Superior temporal gyrus (tissue), 1 donor: ENCODE data around the gene ETFBKMT.
"Not testable (repeated sequence)": the region's sequence is repeated elsewhere in the genome, so short reads cannot be mapped to it uniquely, and the experiment has no call there.

Experiments
- DNase-seq: peaks from one replicate; pipeline ENCODE4 v3.0.0-alpha.2; 2016; ENCODE audit errors: extremely low spot score

The ETFBKMT gene

DNA sequence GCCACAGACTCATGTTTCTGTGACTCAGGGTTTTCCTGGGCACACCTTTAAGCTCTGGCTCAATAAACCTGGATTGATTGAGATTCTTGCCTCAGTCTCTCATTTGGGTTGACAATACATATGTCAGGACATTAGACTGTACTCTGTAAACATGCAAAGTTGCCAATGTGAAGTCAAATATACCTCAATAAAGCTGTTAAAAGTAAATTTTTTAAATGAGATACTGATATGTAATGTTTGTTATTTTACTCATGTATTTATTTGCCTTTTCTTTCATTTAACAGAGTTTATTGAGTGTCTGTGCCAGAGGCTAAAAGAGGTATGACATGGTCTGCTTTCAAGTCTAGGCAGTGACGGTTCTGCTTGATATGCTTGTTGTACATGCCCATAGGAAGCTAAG lies 3.7 kb upstream of the ETFBKMT start:
- DNase-seq = no peak

DNA sequence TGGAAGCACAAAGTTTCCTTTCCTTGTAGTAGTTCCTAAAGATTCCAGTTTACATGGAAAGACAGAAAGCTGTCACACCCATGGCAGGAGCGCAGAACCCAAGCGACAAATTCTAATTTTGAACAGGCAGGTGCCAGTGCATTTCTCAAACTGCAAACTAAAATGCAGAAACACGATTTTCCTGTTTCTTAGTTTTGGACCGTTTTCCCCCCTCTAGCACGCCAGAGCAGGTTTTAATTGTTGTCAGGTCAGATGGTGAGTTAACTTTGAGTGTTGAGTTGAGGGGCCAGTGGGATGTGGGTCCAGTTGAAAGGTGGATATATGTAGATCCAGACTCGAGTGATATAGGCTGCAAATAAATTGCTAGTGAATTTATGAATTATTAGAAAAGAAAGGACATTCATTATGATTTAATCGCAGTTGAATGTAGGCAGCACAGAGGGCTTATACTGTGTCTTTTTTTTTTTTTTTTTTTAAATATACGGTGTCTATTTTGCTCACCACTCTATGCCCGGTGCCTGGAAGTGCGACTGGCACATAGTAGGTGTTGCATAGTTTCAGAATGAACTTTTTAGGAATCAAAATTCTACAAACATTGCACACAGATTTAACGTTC lies 909 bp upstream of the ETFBKMT start:
- DNase-seq = no peak

DNA sequence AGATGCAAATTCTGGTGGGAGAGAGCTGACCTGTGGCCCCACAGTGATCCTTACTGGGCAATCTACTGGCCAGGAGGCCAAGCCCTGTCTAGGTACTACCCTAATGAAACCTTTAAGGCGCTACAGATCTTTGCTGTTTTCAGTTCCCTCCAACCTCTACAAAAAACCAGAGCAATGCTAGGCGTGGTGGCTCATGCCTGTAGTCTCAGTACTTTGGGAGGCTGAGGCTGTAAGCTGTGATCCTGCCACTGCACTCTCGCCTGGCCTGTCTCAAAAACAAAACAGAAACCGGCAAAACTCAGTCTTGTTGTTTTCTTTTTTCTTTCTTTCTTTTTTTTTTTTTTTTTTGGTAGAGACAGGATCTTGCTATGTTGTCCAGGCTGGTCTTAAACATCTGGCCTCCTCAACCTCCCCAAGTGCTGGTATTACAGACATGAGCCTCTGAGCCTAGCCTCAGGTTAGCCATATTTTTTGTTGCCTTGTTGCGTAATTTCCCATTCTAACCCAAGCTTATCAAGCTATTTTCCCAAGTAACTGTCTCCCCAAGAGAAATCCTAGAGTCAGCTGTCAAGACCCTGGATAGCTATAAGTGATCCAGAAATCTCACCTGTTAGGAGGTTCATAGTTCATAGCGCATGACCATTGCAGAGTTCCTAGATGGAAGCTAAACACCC lies 2.8 kb downstream of the ETFBKMT start:
- no peak for DNase-seq

DNA sequence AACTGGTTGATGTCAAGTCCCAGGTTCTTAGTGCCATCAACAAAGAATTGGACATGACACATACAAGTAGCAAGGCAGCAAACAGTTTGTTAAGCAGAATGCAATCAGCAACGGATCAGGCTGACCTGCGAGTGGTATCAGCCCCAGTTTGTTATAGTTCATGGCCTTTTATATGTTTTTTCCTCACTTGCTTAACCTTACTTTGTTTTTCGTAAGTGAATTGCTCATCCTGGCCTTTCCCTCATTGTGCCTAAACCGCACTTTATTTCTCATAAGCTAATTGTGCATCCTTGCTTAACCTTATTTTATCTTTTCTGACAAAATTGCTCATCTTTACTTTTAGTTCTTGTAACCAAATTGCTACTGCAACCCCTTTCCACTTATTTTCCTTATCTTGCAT lies 4.1 kb downstream of the ETFBKMT start:
- no peak for DNase-seq

DNA sequence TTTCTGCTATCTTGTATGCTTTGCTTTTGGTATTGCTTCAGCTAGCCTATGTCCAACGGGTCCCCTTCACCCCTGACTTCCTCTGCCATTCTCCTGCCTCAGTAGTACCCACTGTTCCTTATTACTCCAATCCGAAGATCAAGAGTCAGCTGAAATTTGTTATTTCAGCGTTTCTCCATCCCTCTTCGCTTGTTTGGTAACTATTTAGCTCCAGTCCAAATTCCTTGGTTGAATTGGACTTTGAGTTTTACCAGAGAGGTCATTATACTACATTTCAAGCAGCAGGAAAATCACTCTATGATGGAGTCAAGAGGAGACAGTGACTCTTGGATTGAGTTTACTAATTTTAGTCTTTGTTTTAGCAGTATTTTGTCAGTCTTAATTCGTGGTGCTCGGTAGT lies 4.5 kb downstream of the ETFBKMT start:
- no peak for DNase-seq

DNA sequence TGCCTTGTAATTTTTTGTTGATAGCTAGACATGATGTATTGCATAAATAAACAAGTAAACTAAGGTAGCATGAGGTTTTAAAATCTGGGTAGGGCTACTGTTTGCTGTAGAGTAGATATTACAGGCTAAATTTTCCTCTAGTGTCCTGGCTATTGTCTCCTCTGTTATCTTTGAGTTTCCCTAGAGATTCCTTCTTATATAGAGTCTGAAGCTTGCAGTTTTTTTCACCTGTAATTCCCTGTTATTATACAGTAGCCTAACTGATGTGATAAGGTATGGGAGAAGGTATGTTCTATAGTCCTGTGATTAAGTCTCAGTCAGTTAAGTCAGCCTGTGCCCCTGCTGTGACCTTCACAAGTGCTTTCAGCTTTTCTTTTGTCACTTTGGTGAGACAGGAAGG lies 9.5 kb downstream of the ETFBKMT start:
- DNase-seq = no peak

DNA sequence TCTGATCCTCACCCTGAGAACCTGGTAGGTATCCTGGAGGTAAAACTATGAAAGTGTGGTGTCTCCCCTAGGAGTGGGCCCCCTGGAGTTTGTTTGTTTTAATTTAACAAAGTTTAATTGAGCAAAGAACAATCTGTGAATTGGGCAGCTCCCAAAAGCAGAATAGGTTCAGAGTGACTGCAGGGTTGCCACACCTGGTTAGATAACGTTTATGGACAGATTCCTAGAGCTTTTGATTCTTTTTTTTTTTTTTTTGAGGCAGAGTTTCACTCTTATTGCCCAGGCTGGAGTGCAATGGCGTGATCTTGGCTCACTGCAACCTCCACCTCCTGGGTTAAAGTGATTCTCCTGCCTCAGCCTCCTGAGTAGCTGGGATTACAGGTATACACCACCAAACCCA lies 10.1 kb downstream of the ETFBKMT start:
- DNase-seq = not testable (repeated sequence)

DNA sequence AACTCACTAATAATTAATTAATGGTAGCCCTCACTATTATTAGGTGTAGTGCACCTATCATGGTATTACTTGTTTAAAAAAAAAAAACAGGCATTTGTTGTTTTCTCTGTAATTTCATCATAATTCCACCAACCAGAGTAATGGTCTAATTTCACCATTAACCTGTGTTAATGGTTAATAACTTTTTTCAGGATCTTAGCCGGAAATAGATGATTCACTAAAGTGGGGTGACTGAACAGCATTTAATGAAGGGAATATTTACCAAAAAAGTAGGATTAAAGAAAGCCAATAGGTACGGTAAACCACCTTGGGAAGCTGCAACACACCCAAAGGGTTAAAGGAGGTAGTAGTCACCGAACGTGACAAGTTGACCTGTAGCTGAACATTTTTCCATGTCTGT lies 13.0 kb downstream of the ETFBKMT start:
- no peak for DNase-seq

DNA sequence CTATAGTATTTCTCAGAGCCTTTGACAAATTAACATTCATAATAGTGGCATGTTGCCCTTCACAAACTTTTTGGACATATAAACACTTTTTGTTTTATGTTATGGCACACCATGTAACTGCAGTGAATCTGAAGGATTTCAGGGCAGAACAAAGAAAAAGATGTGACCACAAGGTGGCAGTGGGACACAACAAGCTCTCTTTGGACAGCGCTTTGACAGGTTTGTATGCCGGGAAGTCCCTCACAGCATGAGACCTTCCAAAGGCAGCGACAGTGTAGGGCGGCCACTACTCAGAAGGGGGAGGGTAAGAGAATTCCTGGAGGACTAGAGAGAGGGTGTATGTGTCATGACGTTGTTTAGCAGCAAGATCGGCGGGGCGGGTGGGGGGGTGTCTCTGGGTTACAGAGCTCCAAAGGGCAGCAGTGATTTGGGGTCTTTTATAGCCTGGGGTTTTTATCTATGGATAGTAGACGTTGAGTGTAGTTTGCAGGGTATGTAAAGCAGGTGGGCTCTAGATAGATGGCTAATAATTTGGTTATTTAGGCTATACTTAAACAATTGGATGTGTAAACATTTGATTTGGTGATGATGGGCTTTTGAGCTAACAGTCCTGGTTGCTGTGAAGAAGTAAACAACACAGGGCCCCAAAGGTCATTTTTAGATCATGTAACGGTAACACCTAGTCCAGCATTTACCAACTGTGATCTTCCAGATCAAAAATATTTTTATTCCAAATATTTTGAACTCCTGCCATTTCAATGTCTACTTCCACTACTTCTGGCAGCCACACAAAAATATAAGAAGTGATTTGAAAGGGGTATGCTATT lies 22.9 kb downstream of the ETFBKMT start:
- DNase-seq = no peak

DNA sequence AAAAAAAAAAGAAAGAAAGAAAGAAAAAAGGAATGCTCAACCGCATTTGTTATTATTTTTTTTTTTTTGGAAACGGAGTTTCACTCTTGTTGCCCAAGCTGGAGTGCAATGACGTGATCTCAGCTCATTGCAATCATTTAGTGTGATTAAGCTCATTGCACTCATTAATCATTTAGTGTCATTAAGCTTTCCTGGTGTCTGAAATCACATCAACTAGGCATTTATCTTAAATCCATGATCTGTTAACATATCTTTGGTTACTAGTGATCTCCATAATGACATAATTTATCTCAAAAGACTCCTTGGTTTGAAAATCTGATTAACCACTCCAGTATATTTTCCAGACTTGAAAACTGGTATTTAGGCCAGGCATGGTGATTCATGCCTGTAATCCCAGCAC lies 26.3 kb downstream of the ETFBKMT start:
- no peak for DNase-seq

DNA sequence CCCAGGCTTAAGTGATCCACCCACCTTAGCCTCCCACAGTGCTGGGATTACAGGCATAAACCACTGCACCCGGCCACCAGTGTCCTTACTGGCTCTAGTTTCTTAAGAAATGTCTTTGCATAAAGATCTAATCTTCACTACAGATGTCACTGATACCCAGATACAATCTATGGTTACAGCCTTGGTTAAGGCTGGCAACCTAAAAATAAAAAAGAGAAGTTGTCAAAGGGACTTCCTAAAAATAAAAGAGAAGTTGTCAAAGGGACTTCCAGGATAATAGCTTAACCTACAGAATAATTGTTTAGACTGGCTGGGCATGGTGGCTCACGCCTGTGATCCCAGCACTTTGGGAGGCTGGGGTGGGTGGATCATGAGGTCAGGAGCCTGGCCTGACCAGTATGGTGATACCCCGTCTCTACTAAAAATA lies 27.6 kb downstream of the ETFBKMT start:
- DNase-seq = peak; percentile 15

DNA sequence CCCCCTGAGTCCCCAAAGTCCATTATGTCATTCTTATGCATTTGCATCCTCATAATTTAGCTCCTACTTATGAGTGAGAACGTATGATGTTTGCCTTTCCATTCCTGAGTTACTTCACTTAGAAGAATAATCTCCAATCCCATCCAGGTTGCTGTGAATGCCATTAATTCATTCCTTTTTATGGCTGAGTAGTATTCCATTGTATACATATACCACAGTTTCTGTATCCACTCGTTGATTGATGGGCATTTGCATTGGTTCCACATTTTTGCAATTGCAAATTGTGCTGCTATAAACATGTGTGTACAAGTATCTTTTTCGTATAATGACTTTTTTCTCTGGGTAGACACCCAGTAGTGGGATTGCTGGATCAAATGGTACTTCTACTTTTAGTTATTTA lies 30.4 kb downstream of the ETFBKMT start:
- not testable (repeated sequence) for DNase-seq

DNA sequence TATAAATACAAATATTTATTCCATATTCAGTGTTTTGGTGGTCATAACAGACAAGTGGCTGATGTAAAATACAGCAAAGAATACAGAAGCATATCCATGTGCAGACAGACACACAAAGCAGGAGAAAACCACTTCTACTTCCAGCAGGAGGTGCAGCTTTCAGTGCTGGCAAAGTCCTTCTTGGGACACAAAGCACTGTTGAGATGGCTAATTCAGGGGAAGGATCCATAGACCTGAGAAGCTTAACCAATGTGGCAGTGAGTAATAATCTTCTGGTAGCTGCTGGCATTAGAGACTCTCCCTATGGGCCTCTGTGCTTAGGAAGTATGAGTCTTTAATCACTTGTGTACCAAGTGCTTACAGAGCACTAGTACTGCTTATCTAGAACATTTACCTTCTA lies 42.6 kb downstream of the ETFBKMT start:
- no peak for DNase-seq

DNA sequence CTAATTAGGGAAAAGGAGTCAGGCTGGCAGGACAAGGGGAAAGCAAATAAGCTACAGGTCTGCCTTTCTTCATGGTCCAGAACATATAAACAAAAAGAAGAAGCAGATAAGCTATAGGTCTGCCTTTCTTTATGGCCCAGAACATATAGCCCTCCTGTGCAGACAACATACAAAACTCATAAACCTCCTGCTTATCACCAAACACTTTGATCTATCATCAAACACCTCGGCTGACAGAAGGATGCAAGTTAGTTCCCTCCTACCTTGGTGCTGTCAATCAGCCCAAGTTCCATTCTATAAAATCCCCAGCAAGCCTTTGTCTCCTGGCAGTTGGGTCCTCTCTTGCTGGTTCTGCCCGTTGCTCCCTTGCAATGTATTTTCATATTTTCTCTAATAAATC lies 46.1 kb downstream of the ETFBKMT start:
- DNase-seq = no peak

DNA sequence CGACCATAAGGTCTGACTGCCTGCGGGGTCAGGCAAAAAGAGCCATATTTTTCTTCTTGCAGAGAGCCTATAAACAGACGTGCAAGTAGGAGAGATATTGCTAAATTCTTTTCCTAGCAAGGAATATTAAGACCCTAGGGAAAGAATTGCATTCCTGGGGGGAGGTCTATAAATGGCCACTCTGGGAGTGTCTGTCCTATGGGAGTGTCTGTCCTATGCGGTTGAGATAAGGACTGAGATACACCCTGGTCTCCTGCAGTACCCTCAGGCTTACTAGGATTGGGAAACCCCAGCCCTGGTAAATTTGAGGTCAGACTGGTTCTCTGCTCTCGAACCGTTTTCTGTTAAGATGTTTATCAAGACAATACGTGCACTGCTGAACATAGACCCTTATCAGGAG lies 48.6 kb downstream of the ETFBKMT start:
- DNase-seq = not testable (repeated sequence)

DNA sequence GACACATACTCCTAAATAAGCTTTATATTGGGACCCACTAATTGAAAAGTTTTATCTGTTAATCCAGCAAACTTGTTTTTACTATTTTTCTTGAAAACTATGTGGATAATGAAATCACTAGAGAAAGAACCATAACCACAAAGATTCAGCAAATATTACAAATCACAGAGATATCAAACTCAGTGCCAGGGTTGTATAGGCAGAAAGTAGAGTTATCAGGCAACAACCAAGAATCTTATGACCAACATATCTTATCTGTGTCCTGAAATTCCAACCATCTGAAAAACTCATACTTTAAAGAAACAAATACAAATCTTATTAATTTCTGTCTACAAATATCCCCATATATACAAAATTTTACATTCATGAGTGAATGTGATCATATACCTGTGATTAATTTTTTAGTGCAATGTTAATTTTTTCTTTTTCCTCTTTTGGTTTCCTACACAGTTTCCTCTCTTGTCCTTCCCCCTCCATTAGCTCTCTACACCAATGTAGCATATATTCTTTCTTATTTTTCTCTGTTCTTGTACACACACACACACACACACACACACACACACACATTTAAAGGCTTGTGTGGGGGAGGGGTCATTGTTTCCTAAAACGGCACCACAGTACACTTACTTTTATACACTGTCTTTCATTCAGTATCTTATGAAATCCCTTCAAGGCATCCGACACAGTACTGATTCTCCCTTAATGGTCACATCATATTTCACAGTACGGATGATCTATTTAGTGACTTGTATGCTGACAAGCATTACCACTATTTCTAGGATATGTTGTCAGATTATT lies 50.7 kb downstream of the ETFBKMT start:
- DNase-seq = no peak

DNA sequence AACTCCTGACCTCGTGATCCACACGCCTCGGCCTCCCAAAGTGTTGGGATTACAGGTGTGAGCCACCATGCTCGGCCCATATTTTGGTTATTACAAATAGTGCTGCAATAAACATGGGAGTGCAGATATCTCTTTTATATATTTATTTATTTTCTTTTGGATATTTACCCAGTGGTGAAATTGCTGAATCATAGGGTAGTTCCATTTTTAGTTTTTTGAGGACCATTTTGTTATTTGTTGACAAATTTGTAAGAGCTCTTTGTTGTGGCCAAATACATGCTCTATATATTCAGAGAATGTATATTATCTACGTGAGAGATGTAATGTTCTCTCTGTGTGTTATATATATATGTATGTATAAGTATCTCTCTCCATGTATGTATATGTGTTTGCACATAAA lies 53.4 kb downstream of the ETFBKMT start:
- no peak for DNase-seq

DNA sequence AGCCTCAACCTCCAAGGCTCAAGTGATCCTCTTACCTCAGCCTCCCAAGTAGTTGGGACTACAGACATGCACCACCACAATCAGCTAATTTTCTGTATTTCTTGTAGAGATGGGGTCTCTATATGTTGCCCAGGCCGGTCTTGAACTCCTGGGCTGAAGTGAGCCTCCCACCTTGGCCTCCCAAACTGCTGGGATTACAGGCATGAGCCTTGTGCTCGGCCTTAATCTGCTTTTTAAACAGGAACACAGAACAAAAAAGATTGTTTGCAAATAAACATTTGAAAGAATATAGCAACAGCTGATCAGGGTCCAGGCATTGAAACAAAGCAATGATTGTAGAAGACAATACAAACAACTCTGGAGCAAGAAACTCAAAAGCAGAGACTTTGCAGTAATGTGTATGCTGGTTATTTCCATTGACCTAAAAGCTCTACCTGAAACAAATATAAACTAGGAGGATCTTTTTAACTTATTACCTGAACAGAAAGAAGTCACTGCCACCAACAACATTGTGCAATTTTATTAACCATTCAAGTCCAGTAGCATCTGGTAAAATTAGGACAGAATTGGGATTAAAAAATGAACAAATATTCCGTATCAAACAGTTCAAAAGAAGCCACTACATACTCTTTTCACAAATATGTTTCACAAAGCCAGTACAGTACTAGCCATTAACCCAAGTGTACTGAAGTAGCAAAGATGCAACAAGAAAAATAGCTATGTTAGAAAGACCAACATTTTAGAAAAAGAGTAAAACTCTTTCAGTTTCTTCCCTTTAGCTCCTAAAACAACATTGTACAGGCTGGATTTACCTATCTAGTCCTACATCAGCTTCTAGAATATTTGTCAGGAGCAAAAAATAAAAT lies 55.2 kb downstream of the ETFBKMT start:
- peak; percentile 35 for DNase-seq

DNA sequence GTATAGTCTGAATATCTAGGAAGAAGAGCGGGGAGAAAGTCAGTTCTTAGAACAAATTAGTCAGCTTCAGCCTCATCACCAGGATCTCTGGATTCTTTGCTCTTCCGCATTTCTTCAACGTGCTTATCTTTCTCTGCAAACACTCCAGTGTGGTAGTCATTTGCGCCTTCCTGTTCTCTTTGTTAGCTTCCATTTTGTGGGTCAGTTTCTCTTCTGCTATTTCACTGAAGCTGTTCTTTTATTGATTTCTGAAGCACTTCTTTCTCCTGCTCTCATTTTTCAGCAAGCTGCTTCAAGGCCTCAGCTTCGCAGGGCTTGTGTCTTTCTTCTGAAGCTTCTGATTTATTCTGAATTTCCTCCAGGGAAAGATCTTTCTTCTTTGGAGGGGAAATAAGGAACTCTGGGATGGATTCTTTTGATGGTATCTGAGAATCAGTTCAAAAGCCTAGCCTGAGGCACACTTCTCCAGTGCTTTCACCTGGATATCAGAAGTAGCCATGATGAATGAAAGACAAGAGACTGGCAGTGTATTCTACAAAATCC lies 55.9 kb downstream of the ETFBKMT start:
- peak; percentile 33 for DNase-seq

DNA sequence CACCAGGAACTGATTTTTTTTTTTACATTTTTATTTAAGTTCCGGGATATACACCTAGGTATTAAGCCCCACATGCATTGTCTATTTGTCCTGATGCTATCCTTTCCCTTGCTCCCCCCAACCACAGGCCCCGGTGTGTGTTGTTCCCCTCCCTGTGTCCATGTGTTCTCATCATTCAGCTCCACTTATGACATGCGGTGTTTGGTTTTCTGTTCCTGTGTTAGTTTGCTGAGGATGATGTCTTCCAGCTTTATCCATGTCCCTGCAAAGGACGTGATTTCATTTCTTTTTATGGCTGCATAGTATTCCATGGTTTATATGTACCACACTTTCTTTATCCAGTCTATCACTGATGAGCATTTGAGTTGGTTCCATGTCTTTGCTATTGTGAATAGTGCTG lies 57.5 kb downstream of the ETFBKMT start:
- not testable (repeated sequence) for DNase-seq
